ENCODE results near the gene KCNMA1.

The KCNMA1 gene

DNA sequence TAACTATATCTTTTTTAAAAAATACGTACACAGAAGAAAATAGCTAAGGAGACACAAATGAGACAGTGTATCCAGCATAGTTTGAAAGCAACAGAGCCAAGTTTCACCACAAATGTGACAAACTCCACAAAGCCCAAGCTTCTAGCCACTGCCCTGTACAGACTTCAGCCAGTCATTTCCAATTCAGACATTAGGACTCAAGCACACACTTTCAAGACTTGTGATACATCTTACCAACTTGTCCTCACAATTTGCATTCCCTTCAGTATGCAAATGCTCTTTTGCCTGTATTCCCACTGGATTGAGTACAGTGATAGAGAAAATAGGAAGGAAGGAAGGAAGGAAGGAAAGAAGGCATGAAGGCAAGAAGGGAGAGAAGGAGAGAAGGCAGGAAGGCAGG is 510.4 kb downstream of the KCNMA1 start:
- TF ChIP-seq POLR2A (IDR thresholded peaks at IDR 0.05; ENCODE audit: extremely low read depth, insufficient read length) (no peak), MYC (IDR thresholded peaks at IDR 0.05; ENCODE audit: low read depth, low read length) (no peak)
- TF ChIP-seq, protein P1, sequence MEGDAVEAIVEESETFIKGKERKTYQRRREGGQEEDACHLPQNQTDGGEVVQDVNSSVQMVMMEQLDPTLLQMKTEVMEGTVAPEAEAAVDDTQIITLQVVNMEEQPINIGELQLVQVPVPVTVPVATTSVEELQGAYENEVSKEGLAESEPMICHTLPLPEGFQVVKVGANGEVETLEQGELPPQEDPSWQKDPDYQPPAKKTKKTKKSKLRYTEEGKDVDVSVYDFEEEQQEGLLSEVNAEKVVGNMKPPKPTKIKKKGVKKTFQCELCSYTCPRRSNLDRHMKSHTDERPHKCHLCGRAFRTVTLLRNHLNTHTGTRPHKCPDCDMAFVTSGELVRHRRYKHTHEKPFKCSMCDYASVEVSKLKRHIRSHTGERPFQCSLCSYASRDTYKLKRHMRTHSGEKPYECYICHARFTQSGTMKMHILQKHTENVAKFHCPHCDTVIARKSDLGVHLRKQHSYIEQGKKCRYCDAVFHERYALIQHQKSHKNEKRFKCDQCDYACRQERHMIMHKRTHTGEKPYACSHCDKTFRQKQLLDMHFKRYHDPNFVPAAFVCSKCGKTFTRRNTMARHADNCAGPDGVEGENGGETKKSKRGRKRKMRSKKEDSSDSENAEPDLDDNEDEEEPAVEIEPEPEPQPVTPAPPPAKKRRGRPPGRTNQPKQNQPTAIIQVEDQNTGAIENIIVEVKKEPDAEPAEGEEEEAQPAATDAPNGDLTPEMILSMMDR (IDR thresholded peaks at IDR 0.05; ENCODE audit: low read depth, low read length) = no peak
- TF ChIP-seq, protein P2, sequence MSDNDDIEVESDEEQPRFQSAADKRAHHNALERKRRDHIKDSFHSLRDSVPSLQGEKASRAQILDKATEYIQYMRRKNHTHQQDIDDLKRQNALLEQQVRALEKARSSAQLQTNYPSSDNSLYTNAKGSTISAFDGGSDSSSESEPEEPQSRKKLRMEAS (IDR thresholded peaks at IDR 0.05; ENCODE audit: low read depth, low read length) = no peak
- H3K4me3 ChIP-seq (ENCODE audit: low read depth, low read length) = no peak overlapping the region
- no peak for DNase-seq (ENCODE audit: low read depth)

DNA sequence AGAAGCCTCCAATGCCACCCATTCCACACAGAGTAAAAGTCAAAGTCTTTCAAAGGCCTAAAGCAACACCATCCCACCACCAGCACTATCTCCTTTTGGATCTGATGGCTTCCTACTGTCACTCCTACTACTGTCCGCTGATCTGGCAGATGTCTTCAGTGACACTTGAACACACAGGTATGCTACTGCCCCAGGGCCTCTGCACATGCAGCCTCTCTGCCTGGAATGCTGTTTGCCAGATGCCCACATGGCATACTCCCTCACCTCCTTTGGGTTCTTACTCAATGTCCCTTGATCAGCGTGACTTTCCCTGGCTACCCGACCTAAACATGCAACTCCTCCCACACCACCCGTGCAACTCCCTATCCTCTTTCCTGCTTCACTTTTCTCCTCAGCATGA is 512.4 kb downstream of the KCNMA1 start:
- no peak overlapping the region for H3K4me3 ChIP-seq (ENCODE audit: low read depth, low read length)
- TF ChIP-seq MYC (IDR thresholded peaks at IDR 0.05; ENCODE audit: low read depth, low read length) = no peak
- no peak for TF ChIP-seq POLR2A (IDR thresholded peaks at IDR 0.05; ENCODE audit: extremely low read depth, insufficient read length)
- TF ChIP-seq, protein P1 (IDR thresholded peaks at IDR 0.05; ENCODE audit: low read depth, low read length) = no peak
- TF ChIP-seq, protein P2 (IDR thresholded peaks at IDR 0.05; ENCODE audit: low read depth, low read length) = no peak
- DNase-seq (ENCODE audit: low read depth) = no peak

DNA sequence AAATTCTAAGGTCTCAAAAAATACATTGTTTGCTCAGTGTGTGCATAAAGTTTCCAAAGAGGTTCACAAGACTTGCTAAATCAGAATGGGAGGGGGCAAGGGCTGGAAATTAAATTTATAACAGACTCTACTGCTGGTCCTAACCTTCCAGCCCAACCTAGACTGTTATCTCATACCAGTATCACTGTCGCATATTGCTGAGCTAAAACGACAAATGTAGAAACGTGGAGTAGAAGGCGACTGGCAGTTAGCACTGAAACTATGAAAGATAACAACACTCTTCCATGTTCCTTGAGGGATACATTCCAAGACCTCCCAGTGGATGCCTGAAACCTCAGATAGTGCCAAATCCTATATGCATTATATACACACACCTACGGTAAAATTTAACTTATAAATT is 514.3 kb downstream of the KCNMA1 start:
- DNase-seq (ENCODE audit: low read depth) = no peak
- no peak overlapping the region for H3K4me3 ChIP-seq (ENCODE audit: low read depth, low read length)
- TF ChIP-seq, protein P1 (IDR thresholded peaks at IDR 0.05; ENCODE audit: low read depth, low read length) = no peak
- TF ChIP-seq MYC (IDR thresholded peaks at IDR 0.05; ENCODE audit: low read depth, low read length) (no peak), POLR2A (IDR thresholded peaks at IDR 0.05; ENCODE audit: extremely low read depth, insufficient read length) (no peak)
- TF ChIP-seq, protein P2 (IDR thresholded peaks at IDR 0.05; ENCODE audit: low read depth, low read length) = no peak

DNA sequence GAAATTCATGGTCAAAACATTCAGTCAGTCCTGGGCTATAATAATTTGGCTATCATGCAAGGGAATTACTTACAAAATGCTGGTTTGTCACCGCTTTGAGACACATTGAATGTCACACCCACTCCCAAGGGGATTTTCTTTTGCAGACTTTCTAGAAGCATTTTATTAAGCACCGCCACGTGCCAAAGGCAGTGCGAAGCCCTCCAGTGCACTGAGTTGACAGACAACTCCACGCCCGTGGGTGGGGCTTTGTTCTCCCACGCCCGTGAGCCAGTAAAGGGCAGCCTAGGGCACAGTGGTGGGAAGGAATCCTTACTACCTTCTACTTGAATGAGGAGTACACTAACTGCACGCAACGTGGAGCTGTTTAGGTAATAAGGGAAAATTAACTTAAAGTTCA is 515.8 kb downstream of the KCNMA1 start:
- no peak overlapping the region for H3K4me3 ChIP-seq (ENCODE audit: low read depth, low read length)
- TF ChIP-seq POLR2A (IDR thresholded peaks at IDR 0.05; ENCODE audit: extremely low read depth, insufficient read length) = no peak
- TF ChIP-seq, protein P1 (IDR thresholded peaks at IDR 0.05; ENCODE audit: low read depth, low read length) = no peak
- TF ChIP-seq, protein P2 (IDR thresholded peaks at IDR 0.05; ENCODE audit: low read depth, low read length) = no peak
- TF ChIP-seq MYC (IDR thresholded peaks at IDR 0.05; ENCODE audit: low read depth, low read length) = no peak
- no peak for DNase-seq (ENCODE audit: low read depth)

DNA sequence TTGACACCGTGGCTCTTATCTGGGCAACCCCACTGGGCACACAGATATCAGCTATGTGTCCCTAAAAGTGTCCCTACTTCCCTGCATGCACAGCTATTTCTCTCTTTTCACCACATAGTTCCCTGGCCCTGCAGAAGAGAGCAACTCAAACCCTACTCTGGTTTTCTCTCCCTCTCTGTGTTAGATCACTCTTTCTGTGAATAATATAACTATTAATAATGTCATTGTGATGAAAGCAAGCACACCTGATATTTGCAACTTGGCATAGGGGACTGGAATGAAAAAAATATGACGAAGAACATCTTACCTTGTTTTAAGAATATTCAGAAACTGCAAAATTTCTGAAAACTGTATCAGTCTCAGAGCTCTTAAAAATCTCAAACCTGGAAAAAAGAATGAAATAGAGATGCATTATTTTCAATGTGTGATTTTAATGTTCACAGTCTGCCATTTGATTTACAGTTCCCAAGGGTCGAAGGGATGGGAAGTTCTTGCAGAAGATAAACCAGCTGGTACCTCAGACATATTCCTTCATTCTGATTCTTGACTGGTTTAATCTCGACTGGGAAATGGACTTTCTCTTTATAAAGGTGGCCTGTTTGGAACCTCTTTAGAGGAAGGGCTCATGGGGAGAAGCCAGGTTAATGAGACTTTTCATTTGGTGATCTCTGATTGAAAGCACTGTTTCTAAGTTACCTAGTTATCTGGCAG is 516.8 kb downstream of the KCNMA1 start:
- DNase-seq (ENCODE audit: low read depth) = no peak
- TF ChIP-seq POLR2A (IDR thresholded peaks at IDR 0.05; ENCODE audit: extremely low read depth, insufficient read length) (no peak), MYC (IDR thresholded peaks at IDR 0.05; ENCODE audit: low read depth, low read length) (no peak)
- TF ChIP-seq, protein P1 (IDR thresholded peaks at IDR 0.05; ENCODE audit: low read depth, low read length) = no peak
- TF ChIP-seq, protein P2 (IDR thresholded peaks at IDR 0.05; ENCODE audit: low read depth, low read length) = no peak
- no peak overlapping the region for H3K4me3 ChIP-seq (ENCODE audit: low read depth, low read length)

Data from NB4 (cell line).